ENCODE data around the gene METTL2B.
A peak's percentile ranks its signal among the peaks of the same experiment; 100 is the strongest.
"Not testable (repeated sequence)": the region's sequence is repeated elsewhere in the genome, so short reads cannot be mapped to it uniquely, and the experiment has no call there.

GRCh38 chr7:128537410-128537809, 60.9 kb downstream of the METTL2B start:
- TF ChIP-seq CTCF (IDR thresholded peaks at IDR 0.05) = peak in 1 of 7 experiments; percentile 17
- not testable (repeated sequence) for TF ChIP-seq POLR2A, POLR2AphosphoS5 (IDR thresholded peaks at IDR 0.05)
